Nucleus accumbens (tissue), 56 donors: ENCODE data around the gene GOLT1B.
"Not testable (repeated sequence)": the region's sequence is repeated elsewhere in the genome, so short reads cannot be mapped to it uniquely, and the experiment has no call there.

Source experiments
- DNase-seq, 56 donors: peaks; one replicate each; lab custom pipeline; 2025; lab: John Stamatoyannopoulos, UW

The GOLT1B gene

DNA sequence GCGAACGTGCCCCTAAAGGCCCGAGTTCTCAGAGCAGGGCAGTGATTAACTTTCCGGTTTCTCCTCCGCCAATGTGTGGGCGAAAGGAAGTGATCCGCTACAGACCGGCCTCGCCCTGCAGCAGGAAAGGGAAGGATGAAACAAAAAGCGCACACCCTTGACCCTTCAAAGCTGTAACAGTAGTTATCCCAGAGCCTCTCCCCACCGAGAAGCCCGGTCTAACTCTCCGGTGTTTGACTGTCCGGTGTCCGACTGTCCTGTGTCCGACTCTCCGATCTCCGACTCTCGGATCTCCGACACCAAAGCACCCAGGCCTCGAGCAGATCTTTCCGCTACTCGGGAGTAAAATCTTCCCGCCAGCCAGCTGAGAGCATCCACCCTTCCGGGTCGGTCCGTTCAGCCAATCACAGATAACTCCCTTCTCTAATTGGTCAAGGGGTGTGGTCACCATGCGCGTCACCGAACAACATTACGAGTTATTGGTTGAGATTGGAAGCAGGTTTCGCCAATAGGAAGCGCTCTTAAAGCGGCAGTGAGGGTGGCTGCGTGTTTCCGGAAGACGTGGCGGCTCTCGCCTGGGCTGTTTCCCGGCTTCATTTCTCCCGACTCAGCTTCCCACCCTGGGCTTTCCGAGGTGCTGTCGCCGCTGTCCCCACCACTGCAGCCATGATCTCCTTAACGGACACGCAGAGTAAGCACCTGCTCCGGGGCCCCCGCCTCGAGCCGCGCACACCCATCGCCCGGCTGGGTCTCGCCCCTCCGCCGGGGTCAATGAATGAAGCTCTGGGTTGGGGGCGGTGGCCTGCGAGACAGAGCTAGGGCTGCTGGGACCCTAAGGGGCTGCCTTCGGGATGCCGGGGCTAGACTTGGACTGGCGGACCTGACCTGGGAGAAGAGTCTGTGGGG, at the start of gene GOLT1B, which contains the start of gene RECQL:
GOLT1B (plus strand) TSS at position 532 of the 906 bp plus-strand sequence; CDS start at position 667, 135 bp downstream.
RECQL (minus strand) TSS at position 378 of the 906 bp plus-strand sequence. CDS start 2,065 bp downstream, outside the sequence.
- peak; percentile 51 to 97 (median 92) for DNase-seq

DNA sequence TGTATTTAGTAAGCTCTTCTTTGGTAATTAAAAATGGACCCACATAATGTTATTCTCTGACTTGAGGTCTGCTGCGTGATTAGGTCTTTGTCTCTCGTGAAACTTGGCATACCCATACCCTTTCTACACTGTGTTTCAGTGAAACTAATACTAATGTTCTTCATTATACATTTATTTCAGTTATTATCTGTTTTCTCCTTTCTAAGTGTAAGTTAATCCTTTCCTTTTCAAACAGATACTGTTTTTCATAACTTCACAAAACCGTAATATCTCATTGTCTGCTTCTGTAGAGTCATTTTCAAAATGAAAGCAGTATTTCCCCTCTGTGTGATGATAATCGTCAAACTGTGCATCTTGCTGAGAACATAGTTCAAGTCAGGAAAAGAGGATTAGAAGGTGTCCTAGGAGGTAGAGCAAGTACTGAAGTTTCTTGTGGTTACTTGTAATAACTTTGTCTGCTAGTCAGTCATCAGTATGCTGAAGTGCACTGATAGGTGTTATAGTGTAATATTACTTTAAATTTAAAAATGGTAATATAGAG, 48.2 kb upstream of the GOLT1B start:
- DNase-seq, result no peak

- no peak for DNase-seq
Measured at GRCh38 chr12:21456291-21456780, 45.3 kb upstream of the GOLT1B start.

- no peak for DNase-seq
Measured at GRCh38 chr12:21459474-21459873, 42.1 kb upstream of the GOLT1B start.

- DNase-seq, result not testable (repeated sequence)
Measured at GRCh38 chr12:21467334-21467733, 34.3 kb upstream of the GOLT1B start.

DNA sequence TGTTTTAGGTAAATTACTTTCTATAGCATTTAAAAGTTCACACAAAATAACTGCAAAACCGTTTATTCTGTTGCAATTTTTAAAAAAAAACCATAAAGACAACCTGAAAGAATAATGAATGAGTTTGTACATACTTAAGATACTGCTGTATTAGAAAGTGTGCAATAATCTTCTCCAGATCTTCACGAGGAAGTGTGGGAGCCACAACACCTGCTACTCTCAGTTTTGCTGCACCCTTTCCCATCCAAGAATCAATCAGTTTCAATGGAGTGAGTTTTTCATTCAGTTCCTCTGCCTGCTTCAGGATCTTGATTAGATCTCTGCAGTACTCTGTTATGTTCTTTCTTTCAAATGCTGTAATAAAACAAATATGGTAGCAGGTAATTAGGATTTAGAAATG, 30.3 kb upstream of the GOLT1B start:
- DNase-seq, result no peak

DNA sequence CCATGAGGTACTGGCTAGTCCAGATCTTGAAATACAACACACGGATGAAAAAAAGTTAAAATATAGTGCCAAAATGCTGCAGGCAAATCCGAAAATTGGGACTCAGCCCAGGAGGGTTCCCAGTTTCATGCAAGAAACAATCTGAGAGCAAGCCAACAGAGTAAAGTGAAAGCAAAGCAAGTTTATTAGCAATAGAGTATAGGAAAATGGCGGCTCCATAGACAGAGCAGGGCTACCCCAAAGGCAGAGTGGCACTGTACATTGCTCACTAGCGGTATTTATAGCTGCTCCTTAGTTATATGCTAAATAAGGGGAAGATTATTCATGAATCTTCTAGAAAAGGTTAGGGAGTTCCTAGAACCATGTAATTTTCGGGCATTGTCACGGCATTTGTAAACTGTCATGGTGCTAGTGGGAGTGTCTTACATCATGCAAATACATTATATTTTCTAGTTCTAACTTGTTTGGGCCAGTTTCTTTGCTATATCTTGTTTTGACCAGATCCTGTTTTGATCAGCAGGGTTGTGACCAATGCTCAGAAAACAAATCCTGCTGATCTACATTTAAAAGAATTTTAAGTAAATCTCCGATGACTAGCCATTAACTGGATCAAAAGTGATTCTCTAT, 29.3 kb upstream of the GOLT1B start:
- no peak for DNase-seq

DNA sequence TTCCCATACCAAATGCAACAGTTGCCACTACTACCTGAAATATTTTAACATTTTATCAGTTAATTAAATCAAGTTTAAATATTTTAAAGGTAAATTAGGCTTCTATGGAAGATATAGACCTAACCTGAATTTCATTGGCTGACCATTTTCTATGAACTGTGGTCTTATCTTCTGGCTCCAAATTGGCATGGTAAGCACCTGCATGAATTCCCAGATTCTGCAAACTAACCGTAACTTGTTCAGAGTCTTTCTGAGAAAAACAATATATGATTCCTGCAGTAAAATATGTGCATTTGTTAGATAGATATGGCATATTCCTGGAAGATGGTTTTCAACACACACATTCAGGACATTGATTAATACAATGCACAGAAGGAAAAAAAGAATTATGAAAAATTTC, 26.0 kb upstream of the GOLT1B start:
- no peak for DNase-seq

DNA sequence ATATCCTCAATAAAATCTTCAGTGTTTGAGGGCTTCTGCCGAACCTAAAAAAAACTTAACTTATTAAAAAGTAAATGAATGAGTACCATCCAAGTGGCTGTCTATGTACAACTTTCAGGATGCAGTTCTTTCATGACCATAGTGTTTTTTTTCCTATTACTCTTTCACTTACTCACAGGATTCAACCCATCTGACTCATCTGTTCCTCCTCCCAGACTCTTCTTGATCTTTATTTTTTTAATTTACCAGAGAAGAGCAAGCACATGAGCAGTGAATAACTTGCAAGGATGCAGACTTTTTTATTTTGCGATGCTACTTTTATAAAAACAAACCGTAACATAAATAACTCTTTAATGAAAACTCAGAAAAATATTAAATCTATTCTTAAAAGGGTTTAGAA, 24.6 kb upstream of the GOLT1B start:
- DNase-seq, result no peak

DNA sequence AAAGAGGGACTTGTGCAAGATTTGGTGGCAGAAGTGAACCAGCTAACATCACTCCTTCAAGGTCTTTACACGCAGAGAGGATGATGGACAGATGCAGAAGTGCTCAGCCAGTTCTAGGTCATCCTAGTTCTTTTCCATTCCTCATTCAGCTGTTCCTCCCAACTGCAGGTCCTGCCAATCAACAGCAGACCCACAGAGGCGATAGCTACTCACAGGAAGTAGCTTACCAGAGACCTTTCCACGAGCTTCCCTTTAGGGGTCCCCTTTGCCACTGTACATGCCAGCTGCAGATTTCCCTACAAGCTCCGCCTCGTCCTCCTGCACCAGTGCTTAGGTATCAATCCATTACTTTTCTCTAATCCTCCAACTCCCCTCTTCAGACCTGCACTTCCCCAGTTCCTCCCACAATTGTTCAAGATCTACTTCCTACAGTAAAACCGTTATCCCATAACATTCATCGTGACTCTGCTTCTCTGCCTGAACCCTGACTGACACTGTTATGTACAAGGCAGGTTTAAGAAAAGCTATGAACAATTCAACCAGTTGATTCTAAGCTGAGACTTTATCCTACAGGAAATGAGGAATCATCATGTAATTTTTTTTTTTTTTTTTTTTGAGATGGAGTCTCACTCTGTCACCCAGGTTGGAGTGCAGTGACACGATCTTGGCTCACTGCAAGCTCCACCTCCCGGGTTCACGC, 22.7 kb upstream of the GOLT1B start:
- DNase-seq, result no peak

DNA sequence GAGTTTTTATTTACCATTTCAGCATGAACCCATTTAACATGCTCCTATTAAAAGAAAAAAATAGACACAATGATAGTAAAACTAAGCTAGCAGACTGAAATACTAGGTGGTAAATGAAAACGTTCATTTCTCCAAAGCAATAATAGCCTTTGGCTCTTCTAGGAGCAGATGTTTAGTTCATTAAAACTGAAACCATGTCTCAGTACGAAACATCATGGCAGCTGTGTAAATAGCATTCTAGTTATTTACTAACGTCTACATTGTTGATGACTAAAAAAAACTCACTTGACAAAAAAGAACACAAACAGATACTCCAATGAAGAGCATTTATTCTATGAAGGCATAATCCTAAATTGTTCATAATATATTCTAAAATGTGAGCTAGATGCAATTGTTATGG, 18.1 kb upstream of the GOLT1B start:
- DNase-seq, result no peak

DNA sequence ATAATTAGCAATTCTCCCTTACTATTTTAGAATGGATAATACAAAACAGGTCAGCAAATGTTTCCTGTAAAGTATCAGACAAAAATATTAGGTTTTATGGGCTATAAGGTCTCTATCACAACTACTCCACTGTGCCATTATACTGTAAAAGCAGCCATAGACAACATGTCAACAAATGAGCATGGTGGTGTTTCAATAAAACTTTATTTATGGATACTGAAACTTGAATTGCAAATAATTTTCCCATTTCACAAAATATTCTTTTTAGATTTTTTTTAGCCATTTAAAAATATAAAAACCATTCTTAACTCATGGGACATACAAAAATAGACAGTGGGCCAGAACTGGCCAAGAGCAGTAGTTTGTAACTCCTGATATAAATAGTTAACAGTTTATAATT, 15.6 kb upstream of the GOLT1B start:
- no peak for DNase-seq

- no peak for DNase-seq
Measured at GRCh38 chr12:21499765-21500164, 1.8 kb upstream of the GOLT1B start.

DNA sequence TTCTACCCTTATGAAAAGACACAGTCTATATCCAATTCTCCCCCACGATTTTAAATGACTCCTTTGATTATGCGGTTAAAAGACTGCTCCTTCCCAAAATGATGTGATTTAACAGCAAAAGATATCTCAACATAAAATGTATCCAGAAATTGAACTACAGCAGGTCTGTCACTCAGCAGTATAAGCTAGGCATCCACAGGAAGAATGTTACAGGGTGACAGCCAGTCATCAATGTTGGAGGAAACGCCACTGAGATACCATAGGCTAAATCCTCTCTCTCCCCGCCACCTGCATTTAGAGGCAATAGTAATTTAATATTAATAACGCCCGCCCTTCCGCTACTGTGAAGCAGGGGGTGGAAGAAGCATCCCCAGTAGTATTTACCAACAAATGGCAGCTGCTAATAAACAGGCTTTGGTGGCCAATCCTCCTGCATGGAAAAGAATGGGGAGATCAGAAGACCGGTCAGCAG, 767 bp upstream of the GOLT1B start:
- DNase-seq, result no peak

DNA sequence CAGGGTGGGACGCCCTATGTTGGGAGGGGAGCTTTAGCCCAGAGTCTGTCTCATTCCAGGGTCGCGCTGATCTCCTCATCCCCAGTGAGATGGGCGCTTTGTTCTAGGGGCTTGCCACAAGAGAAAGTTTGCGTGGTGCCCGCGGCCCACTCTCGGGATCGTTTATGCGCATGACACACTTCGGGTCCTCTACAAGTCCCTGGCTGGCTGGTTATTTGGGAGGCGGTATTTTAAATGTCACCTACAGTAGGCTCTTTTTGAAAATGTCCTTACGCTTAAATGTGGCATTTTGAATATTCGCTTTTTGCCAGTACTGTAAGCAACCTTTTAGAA, 541 bp downstream of the GOLT1B start:
- peak in 21 of 56 donors; percentile 2 to 55 (median 40) for DNase-seq

- no peak for DNase-seq
Measured at GRCh38 chr12:21502872-21503271, 1.3 kb downstream of the GOLT1B start.

- DNase-seq, result no peak
Measured at GRCh38 chr12:21505888-21506287, 4.3 kb downstream of the GOLT1B start.

DNA sequence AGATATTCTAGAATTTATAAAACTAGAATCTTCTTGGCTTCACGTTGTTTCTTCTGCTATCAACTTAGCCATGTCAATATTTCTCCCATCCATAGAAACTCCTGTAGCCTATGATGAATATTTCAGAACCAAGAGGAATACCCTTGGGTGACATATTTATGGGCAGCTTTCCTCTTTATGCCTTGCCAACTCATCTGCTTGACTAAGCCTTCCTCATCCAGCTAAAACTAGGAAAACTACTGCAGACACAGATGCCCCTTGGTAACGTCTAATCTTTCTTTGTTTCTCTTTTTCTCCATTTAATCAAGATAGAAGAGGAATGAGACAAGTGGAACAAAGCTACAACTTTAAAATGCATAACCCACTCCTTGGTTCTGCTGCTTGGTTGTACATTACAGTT, 6.3 kb downstream of the GOLT1B start:
- no peak for DNase-seq

DNA sequence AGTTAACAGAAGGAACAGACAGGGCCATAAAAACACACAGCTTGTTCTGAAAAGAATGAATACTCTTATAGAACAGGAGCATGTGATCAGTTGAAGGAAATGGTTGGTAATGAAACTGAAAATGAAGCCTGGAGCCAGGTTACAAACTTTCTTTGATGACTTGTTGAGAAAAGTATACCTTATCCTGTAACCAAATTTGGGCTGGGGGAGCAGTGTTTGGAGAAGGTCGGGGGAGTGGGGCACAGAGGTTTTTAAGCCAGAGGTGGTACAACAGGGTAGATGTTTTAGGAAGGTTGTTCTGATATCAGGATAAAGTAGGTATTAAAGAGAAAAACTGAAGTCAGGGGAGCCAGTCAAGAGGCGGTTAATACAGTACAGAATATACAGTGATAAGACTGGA, 8.2 kb downstream of the GOLT1B start:
- no peak for DNase-seq

GRCh38 chr12:21516281-21516680, 14.7 kb downstream of the GOLT1B start:
- DNase-seq, result no peak

DNA sequence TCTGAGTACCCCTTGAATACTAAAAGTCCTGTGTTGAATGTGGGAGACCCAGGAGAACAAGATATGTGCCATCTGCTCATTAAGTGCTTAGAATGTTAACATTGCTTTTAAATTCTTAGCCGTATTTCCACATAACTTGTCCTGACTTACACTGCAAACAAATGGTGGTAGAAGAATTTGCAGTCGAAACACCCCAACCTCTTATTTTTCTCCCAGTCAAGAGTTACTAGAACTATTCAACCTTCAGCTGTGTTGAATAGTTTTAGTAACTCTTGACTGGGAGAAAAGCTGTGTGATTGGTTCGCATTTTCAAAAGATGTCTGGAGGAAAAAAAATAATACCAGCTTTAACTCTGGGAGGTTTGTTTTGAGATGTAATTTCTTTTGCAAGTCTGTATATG, 16.9 kb downstream of the GOLT1B start:
- DNase-seq, result no peak
